HG03575 (cell line): ENCODE measurements around the gene KSR1.

Experiments
- ATAC-seq: cut with Tn5 transposase; IDR thresholded peaks from one replicate; pipeline ENCODE4 v1.9.1; 2021; ENCODE audit not compliant: unreplicated experiment, insufficient number of reproducible peaks, low FRiP score; ENCODE audit errors: extremely low read depth

The KSR1 gene

GRCh38 chr17:27605409-27605808 lies 149.2 kb downstream of the KSR1 start:
- no peak for ATAC-seq

DNA sequence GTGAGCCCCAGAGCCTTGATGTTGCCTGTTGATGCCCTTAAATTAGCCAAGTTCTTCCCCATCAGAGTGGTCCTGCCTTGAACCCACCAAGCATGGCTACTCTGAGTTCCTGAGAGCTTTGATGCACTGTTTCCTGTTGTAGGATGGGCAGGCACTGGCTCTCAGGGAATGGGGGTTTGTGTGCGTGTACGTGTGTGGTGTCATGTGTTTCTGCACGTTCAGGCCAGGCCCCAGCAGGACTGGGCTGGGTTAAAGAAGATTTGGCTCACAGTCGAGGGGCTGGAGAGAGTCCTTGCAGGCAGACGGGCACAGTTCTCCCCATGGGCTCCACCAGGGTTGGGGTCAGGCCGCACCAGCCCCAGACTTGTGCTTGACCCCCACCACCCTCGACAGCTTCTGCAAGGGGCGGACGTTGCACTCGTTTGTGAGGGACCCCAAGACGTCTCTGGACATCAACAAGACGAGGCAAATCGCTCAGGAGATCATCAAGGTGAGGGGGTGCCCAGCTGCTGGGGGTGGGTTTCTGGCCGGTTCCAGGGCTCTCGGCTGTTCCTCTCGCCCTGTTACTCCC lies 151.4 kb downstream of the KSR1 start:
- no peak for ATAC-seq

DNA sequence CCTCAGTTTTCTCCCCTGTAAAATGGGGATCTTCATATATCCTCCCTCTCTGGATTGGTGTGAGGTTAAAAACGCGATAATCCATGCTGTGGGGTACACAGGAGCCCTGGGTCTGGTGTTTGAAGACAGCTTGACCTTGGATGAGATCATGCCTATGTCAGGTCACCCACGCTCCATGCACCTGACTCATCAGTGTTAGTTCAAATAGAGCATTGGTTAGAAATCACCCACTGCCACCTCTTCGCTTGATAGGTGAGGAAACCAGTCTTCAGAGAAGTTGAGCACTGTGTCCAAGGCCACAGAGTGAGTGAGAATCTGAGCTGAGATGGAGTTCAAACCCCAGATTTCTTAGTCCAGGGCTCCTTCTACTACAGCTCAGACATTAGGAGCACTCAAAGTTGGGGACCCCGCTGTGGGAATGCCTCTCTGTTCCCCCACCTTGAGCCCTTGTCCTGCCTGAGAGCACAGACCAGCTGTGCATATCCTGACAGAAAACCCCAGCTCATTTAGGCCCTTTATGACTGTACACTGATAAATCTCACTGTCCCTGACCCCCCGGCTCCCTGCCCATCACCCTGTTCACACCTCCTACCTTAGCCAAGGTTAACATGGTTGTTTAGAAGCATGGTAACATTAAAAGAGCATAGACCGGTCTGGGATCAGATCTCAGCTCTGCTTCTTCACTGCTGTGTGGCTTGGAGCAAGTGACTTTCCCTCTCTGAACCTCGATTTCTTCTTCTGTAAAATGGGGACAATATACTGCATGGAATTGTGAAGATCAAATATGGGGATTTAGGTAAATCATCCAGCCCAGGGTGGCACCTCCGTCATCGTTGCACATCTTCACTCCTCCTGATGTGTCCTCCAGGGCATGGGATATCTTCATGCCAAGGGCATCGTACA lies 152.3 kb downstream of the KSR1 start:
- no peak for ATAC-seq

DNA sequence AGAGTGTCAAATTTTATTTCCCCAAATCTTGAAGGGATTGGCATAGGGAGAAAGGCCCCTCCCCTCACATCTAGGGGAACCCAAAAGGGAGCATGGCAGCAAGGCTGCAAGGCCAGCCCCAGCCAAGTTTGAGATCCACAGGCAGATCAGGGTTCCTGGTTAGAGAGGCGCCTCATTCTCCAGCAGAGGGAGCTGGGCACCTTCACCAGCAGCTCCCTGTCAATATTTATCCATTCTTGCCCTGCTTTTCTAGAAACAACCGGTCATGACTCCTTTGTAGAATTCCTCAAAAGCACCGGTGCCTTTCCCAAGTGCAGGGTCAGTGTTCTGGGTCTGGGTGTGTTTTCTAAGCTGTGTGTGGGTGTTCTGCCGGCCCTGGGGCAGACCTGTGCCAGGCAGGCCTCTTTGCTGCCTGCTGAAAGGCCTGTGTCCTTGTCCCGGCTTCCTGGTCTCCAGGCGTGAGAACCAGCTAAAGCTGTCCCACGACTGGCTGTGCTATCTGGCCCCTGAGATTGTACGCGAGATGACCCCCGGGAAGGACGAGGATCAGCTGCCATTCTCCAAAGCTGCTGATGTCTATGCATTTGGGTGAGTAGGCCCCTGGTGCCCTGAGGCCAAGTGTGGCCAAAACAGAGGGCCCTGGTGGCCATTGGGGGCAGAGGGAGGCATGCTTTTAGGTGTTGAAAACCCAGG lies 153.5 kb downstream of the KSR1 start:
- no peak for ATAC-seq

- ATAC-seq, result no peak
These were observed 154.0 kb downstream of the KSR1 start for GRCh38 chr17:27610304-27610677.

DNA sequence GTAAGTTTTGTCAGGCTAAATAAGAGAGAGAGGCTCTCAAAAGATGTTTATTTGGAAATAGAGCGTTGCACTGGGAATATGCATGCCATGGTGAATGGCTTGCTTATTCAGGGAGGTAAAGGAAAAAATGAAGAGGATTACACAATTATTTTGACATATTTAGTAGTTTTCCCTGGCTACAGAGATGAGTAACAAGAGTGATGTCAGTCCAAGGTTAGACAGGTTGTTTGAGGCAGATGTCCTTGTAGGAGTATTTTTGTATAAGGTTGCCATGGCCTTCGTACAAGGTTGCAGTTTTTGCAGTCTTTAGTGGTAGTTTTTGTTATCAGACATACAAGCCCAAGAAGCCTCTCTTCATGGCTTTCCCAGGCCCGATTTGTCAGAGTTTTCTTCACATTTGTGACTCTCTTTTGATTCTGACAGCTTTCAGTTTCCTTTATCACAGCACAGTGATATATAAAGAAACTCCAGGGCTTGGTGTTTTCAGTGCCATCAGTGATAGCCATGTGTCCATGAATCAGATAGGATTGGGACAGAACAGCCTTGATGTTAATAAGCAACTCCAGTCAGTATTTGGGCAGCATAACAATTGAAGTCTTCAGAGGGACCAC lies 156.0 kb downstream of the KSR1 start:
- ATAC-seq, result no peak

DNA sequence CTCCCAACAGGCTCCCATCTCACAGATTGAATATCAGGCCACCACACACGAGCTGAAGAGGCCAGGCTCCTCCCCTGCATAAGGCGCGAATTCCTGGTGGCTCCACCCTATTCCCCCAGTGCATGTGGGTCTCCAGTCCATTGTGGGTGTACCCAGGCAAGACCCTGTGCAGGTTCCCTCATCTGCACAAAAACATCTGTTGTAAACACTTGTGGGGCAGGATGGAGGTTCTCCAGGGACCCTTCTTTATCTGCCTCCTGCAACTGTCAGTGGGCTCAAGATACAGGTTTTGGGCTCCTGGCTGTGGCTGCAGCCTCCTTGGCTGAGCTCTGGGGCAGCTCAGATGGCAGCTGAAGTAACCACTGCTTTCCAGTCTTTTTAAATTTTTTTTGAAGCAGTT lies 157.2 kb downstream of the KSR1 start:
- no peak for ATAC-seq

GRCh38 chr17:27615121-27615520 lies 158.9 kb downstream of the KSR1 start:
- ATAC-seq, result no peak

- ATAC-seq, result no peak
These were observed 160.2 kb downstream of the KSR1 start for GRCh38 chr17:27616414-27616813.

DNA sequence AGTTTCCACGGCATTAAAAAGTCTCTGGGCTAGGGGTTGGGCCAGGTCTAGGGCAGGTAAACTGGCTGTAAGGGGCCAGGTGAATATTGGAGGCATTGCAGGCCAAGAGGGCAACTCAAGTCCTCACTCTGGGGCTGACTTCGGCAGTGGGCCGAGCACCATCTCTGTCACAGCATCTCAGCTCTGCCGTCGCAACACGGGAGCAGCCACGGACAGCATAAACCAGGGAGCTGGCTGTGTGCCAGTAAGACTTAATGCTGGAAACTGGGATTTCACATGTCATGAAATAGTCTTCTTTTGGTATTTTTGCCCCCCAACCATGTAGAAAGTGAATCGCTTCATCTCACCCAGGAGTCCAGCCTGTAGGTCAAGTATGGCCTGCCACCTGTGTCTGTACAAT lies 162.2 kb downstream of the KSR1 start:
- ATAC-seq, result no peak

DNA sequence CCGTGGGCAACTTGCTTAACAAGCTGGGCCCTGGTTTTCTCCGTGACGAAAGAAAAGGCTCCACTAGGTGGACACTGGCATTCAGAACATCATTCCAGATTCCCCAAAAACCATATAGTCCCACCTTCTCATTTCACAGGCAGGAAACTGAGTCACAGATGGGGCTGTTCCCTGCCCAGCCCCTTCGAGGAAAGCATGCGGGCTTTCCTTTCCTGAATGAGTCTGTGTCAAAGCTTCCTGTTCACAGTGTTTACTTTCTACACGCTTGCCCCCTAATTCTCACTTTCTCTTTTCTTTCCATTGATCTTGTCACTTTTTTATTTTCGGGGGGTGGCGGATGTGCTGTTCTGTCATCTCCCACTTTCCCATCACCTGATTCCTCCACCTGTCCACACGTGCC lies 164.5 kb downstream of the KSR1 start:
- no peak for ATAC-seq

DNA sequence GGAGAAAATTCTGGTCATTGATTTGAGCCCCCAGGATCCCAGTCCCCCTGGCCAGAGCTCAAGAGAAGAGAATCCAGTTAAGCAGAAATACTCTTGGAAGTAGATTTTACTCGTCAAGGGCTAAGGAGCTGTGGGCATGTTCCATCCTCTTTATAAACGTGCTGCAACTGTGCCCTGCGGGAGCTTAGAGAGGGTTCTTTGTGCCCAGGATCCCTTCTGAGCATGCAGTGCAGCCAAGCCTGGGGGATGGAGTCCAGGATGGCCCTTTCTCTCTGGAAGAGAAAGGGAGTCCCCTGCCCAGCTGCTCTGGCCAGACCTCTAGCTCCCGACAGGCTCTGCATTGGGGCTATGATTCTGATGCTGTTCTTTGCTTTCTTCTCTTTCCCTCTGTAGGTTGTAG lies 165.3 kb downstream of the KSR1 start:
- no peak for ATAC-seq

- no peak for ATAC-seq
These were observed 165.8 kb downstream of the KSR1 start for GRCh38 chr17:27621942-27622559.

- no peak for ATAC-seq
These were observed 166.7 kb downstream of the KSR1 start for GRCh38 chr17:27622986-27623385.

DNA sequence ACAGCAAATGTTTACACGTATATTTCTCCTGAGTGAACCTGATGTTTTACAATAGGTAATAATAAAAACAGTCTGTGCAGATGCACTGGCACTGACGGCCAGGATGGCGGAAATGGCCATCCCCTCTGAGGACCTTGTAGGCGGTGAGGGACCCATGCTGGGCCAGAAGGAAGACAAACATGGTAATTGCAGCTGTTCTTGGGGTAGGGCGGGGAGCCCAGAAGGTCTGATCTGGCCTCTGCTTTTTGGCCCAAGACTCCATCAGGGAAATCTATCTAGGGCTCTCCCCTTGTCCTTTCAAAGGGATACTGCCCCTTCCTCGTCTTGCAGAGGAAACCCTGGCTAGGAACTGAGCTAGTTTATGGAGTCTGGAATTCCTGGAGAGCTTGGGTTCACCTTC lies 167.4 kb downstream of the KSR1 start:
- no peak for ATAC-seq

DNA sequence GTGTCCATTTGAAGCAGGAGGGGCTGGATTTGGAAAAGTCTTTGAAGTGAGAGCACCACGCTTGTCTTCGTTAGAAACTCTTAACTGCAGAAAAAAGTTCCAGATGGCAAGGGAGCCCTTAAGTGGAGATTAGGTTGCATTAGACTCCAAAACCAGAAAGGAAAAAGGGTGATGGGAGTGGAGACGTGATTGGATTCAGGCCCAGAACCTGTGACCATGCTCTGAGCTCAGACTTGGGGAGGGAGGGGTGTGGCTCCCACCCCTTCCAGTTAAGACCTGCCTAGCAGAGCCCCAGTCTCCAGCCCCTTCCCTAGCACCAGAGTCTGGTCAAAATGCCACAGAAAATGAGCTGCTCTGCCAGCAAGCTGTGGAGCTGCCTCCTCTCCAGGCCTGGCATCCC lies 168.3 kb downstream of the KSR1 start:
- ATAC-seq, result no peak

- ATAC-seq, result no peak
These were observed 169.6 kb downstream of the KSR1 start for GRCh38 chr17:27625856-27626255.

- ATAC-seq, result no peak
These were observed 171.3 kb downstream of the KSR1 start for GRCh38 chr17:27627514-27627913.

- no peak for ATAC-seq
These were observed 172.1 kb downstream of the KSR1 start for GRCh38 chr17:27628376-27628775.
